Mesendoderm (in vitro differentiated cells): ENCODE results near the gene TAOK1.

ENCODE experiments used
- DNase-seq: peaks from one replicate; pipeline ENCODE4 v3.0.0; 2013
- H2AK5ac ChIP-seq: 2 replicates; pipeline ENCODE4 v1.6.1; 2013; ENCODE audit warnings: low read length, inconsistent platforms
- H2BK120ac ChIP-seq: 2 replicates; pipeline ENCODE4 v1.6.1; 2013; ENCODE audit warnings: low read depth, mild to moderate bottlenecking, low read length, moderate library complexity, mixed read lengths
- H2BK15ac ChIP-seq: replicated peaks from 2 replicates; pipeline ENCODE4 v1.6.1; 2013; ENCODE audit warnings: low read depth, mild to moderate bottlenecking, moderate library complexity
- H2BK5ac ChIP-seq: 2 replicates; pipeline ENCODE4 v1.6.1; 2013; ENCODE audit warnings: low read length, inconsistent platforms
- H3K18ac ChIP-seq: 2 replicates; pipeline ENCODE4 v1.6.1; 2013; ENCODE audit warnings: mild to moderate bottlenecking, low read length, mixed read lengths
- H3K23ac ChIP-seq: one replicate; pipeline ENCODE4 v1.6.1; 2013; ENCODE audit warnings: low read length
- H3K27ac ChIP-seq: 2 replicates; pipeline ENCODE4 v1.5.1; 2013; ENCODE audit warnings: low read depth, mild to moderate bottlenecking, inconsistent platforms, low read length, moderate library complexity
- H3K27me3 ChIP-seq: 2 replicates; pipeline ENCODE4 v1.6.1; 2013; ENCODE audit warnings: low read length, control low read depth, mild to moderate bottlenecking, inconsistent platforms; ENCODE audit not compliant: insufficient read depth, poor library complexity
- H3K36me3 ChIP-seq: 2 replicates; pipeline ENCODE4 v1.6.1; 2013; ENCODE audit warnings: low read length, inconsistent platforms; ENCODE audit not compliant: control insufficient read depth, insufficient read depth
- H3K4ac ChIP-seq: one replicate; pipeline ENCODE4 v1.6.1; 2013; ENCODE audit warnings: low read depth, mild to moderate bottlenecking, low read length, moderate library complexity
- H3K4me1 ChIP-seq: 2 replicates; pipeline ENCODE4 v1.6.1; 2013; ENCODE audit warnings: low read depth, low read length, inconsistent platforms; ENCODE audit not compliant: control insufficient read depth
- H3K4me2 ChIP-seq: 2 replicates; pipeline ENCODE4 v1.6.1; 2013; ENCODE audit warnings: low read length
- H3K4me3 ChIP-seq: 2 replicates; pipeline ENCODE4 v1.5.1; 2013; ENCODE audit warnings: mild to moderate bottlenecking, low read length
- H3K56ac ChIP-seq: one replicate; pipeline ENCODE4 v1.6.1; 2013; ENCODE audit warnings: low read length
- H3K79me1 ChIP-seq: 2 replicates; pipeline ENCODE4 v1.6.1; 2013; ENCODE audit warnings: low read length, inconsistent platforms
- H3K79me2 ChIP-seq: 2 replicates; pipeline ENCODE4 v1.6.1; 2013; ENCODE audit warnings: mild to moderate bottlenecking, low read length; ENCODE audit not compliant: control insufficient read depth, insufficient read depth
- H3K9ac ChIP-seq: 2 replicates; pipeline ENCODE4 v1.6.1; 2013; ENCODE audit warnings: low read length, inconsistent platforms
- H4K5ac ChIP-seq: one replicate; pipeline ENCODE4 v1.6.1; 2013; ENCODE audit warnings: low read length
- H4K8ac ChIP-seq: one replicate; pipeline ENCODE4 v1.6.1; 2013; ENCODE audit warnings: low read depth, mild to moderate bottlenecking, control low read depth, low read length, moderate library complexity
- WGBS: extraction: QIAGEN DNeasy Blood & Tissue Kit; methylation state at CpG from one replicate; pipeline ENCODE4 v1.1.7; 2013; ENCODE audit warnings: low lambda C conversion rate, missing lambda C conversion rate; ENCODE audit not compliant: insufficient coverage; ENCODE audit errors: extremely low coverage; 5-methylcytosine and 5-hydroxymethylcytosine counted together

TAOK1 gene

DNA sequence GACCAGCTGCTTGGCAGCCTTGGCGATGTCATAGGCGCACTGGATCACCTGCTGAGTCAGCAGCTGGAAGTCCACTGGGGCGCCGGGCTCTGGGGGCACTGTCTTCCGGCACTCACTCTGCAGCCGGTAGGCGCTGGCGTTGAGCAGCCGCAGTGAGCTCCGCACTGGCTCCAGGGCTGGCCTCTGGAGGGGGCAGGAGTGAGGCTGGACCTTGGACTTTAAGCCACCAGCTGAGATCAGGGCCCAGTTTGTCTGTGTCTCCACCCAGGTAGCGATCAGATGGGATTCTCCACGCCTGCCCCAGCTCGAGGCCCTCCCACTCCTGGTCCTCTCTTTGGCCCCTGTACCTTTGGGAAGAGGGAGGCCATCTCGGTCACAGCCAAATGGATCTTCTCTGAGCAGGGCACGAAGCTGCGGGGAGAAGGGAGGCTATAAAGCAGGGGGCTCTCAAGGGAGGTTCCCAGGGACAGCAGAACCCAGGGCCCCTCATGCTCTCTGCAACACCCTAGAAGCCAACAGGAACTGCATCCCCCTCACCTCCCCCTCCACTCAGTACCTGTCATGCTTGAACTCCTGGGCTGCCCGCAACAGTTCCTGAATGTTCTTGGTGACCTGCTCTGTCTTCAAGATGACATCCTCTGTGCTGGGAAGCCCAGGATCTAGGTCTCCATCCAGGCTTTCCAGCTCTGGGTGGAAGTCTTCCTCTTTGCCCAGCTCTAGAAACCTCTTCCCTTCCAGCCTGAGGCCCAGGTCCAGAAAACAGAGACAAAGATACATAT lies 184.8 kb downstream of the TAOK1 start:
- Histone ChIP-seq H3K23ac (no peak overlapping the region), H3K9ac (no peak overlapping the region), H4K8ac (no peak overlapping the region), H3K27ac (no peak overlapping the region), H3K4me3 (no peak overlapping the region), H3K4ac (no peak overlapping the region), H3K36me3 (peaks cover 7% of the 10 kb centered on the region), H4K5ac (no peak overlapping the region), H2BK120ac (no peak overlapping the region), H3K4me2 (no peak overlapping the region), H3K4me1 (no peaks in the 10 kb centered on the region), H3K79me2 (no peaks in the 10 kb centered on the region), H2BK5ac (no peak overlapping the region), H3K27me3 (no peaks in the 10 kb centered on the region), H3K18ac (no peak overlapping the region), H3K56ac (no peak overlapping the region), H2BK15ac (no peak overlapping the region), H3K79me1 (no peaks in the 10 kb centered on the region), H2AK5ac (no peak overlapping the region)
- no CpG with 5 or more reads among the region's 17 CpGs for WGBS
- no peak for DNase-seq

DNA sequence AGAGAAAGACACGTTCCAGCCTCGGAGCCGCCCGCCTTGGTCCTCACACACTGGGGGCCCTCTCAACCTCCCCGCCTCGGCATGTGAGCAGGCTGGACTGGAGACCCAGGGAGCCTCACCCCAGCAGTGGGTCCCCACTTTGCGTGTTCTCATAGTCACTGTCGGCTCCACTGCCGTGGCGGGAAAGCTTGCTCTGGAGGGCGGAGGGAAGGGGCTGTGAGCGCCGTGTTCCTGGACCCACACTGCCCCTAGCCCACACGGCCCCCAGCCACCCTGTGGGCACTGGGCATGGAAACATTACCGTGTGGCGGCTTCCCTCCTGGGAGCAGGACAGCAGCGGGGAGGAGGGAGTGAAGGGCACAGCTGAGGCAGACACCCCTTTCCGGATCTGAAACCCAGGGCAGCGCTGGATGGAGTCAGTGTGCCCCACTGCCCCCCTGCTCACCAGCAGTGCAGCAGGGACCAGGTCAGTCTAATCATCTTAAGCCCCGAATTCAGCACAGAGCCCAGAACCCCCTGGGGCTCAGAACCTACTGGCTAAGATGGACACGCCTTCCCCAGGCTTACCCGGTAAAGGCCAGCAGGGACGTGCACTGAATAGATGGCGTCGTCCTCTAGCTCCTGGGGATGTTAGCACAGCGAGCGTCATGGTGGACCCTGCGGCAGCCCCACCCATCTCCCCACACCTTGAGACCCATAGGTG lies 185.5 kb downstream of the TAOK1 start:
- Histone ChIP-seq H4K8ac (no peak overlapping the region), H2BK120ac (no peak overlapping the region), H3K27me3 (no peaks in the 10 kb centered on the region), H3K4me2 (no peak overlapping the region), H3K23ac (no peak overlapping the region), H3K18ac (no peak overlapping the region), H3K79me2 (no peaks in the 10 kb centered on the region), H2BK15ac (no peak overlapping the region), H4K5ac (no peak overlapping the region), H2AK5ac (no peak overlapping the region), H3K56ac (no peak overlapping the region), H2BK5ac (no peak overlapping the region), H3K79me1 (no peaks in the 10 kb centered on the region), H3K36me3 (peaks cover 7% of the 10 kb centered on the region), H3K4ac (no peak overlapping the region), H3K9ac (no peak overlapping the region), H3K4me3 (no peak overlapping the region), H3K27ac (no peak overlapping the region), H3K4me1 (no peaks in the 10 kb centered on the region)
- no CpG with 5 or more reads among the region's 28 CpGs for WGBS
- DNase-seq, result no peak

DNA sequence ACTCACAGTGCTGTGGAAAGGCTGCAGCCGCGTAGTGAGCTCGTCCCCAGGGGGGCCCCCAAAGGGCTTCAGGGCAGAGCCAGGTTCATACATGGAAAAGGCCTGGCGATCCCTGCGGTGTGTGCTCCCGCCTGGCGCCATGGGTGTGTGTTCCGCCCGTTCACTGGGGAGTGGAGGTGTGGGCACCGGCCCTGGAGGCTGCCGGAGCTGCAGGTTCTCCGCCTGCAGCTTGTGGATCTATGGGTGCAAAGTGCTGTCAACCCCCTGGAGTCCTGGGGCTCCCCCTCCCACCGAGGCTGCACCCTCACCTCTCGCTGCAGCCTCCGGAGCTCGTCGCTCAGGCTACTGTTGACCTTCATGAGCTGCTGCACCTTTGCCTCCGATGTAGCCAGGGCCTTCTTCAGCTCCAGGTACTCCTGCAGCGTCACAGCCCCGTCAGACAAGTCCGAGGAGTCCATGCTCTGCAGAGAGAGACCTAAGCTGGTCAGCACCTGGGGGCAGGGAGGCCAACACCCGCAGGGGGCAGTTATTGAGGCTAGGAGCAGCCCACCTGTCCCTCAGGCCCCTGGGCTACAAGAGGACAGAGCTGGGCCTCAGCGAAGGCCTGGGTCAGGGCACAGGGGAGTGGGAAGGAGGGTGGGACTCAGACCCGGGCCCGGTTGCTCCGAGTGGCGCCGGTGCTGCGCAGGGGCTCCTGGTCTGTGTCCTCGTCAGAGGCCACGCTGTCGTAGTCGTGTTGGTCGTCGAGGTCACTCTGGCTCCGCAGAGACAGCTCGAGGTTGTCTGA lies 186.2 kb downstream of the TAOK1 start:
- H3K27me3 ChIP-seq, result no peaks in the 10 kb centered on the region
- no peak overlapping the region for H3K23ac ChIP-seq
- H3K79me2 ChIP-seq, result no peaks in the 10 kb centered on the region
- H2BK120ac ChIP-seq, result no peak overlapping the region
- H2BK15ac ChIP-seq, result no peak overlapping the region
- H3K79me1 ChIP-seq, result no peaks in the 10 kb centered on the region
- H3K36me3 ChIP-seq, result peaks cover 7% of the 10 kb centered on the region
- no peak overlapping the region for H2BK5ac ChIP-seq
- no peak overlapping the region for H3K4me2 ChIP-seq
- no peak overlapping the region for H3K27ac ChIP-seq
- no peak overlapping the region for H4K8ac ChIP-seq
- DNase-seq, result no peak
- H3K4me3 ChIP-seq, result no peak overlapping the region
- no peak overlapping the region for H3K4ac ChIP-seq
- no peak overlapping the region for H3K9ac ChIP-seq
- no peaks in the 10 kb centered on the region for H3K4me1 ChIP-seq
- no CpG with 5 or more reads among the region's 37 CpGs for WGBS
- no peak overlapping the region for H3K56ac ChIP-seq
- no peak overlapping the region for H2AK5ac ChIP-seq
- no peak overlapping the region for H3K18ac ChIP-seq
- H4K5ac ChIP-seq, result no peak overlapping the region

DNA sequence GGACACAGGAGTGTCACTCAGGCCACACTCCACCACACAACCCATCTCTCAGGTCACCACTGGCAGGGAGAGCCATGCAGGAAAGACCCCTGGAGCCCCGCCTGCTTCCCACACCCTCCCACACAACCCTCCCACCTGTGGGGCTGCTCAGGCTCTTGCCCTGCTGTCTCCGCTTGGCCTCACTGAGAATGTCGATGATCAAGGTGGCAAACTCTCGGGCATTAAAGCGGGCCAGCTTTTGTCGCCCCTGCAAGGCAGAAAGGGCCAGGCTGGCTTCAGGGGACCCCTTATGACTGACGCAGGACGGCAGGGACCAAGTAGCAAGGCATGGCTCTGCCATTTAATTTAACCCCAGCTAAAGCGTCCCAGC lies 186.8 kb downstream of the TAOK1 start:
- Histone ChIP-seq H3K56ac (no peak overlapping the region), H3K79me1 (no peaks in the 10 kb centered on the region), H3K9ac (no peak overlapping the region), H3K18ac (no peak overlapping the region), H4K8ac (no peak overlapping the region), H3K4me2 (no peak overlapping the region), H2AK5ac (no peak overlapping the region), H3K36me3 (peaks cover 7% of the 10 kb centered on the region), H3K27me3 (no peaks in the 10 kb centered on the region), H2BK5ac (no peak overlapping the region), H2BK120ac (no peak overlapping the region), H3K4ac (no peak overlapping the region), H3K79me2 (no peaks in the 10 kb centered on the region), H3K4me3 (no peak overlapping the region), H3K4me1 (no peaks in the 10 kb centered on the region), H3K23ac (no peak overlapping the region), H2BK15ac (no peak overlapping the region), H3K27ac (no peak overlapping the region), H4K5ac (no peak overlapping the region)
- no CpG with 5 or more reads among the region's 9 CpGs for WGBS
- no peak for DNase-seq

DNA sequence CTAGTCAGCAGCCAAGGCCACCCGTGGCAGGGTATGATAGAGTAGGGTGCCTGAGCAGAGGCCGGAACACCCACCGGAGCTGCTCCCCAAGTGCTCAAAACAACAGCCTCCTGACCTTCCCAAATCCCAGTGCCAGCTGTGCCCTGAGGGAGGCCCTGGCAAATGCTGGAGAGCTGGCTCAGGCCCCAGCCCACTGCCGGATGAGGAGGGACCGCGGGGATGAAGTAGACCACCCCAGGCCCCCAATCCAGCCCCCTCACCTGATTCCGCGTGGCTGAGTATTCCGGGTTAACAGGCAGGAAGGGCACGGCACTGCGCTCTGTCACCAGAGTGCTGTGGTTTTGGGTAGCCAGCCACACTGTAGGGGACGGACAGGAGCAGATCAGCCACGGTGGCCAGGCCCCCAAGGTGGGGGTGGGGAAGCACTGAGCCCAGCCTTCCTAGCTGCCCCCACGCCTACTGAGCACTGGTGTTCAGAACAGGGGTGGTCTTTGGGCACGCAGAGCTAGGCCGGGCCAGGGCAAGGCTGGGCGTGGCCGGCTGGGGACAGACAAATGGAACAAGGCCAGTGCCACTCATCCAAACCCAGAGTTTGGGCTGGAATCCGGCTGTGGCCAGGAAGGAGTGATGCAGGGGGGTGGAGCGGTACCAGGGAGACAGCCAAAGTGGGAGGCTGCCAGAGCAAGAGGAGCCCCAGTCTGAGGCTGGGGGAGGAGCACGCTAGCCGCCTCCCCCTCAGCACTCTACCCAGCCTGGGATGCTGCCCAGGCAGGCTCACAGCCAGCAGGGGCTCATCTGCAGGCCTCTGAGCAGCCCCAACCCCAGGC lies 187.4 kb downstream of the TAOK1 start:
- Histone ChIP-seq H2BK5ac (no peak overlapping the region), H3K4me3 (no peak overlapping the region), H3K18ac (no peak overlapping the region), H3K4me1 (no peaks in the 10 kb centered on the region), H3K79me1 (no peaks in the 10 kb centered on the region), H3K23ac (no peak overlapping the region), H2AK5ac (no peak overlapping the region), H3K56ac (no peak overlapping the region), H4K5ac (no peak overlapping the region), H3K27me3 (no peaks in the 10 kb centered on the region), H3K36me3 (peaks cover 7% of the 10 kb centered on the region), H3K4me2 (no peak overlapping the region), H3K27ac (no peak overlapping the region), H3K79me2 (no peaks in the 10 kb centered on the region), H3K9ac (no peak overlapping the region), H2BK15ac (no peak overlapping the region), H3K4ac (no peak overlapping the region), H4K8ac (no peak overlapping the region), H2BK120ac (no peak overlapping the region)
- WGBS, result no CpG with 5 or more reads among the region's 22 CpGs
- no peak for DNase-seq
